HL-60/S4 treated with retinoic acid at 250 ng/mL for 4 days and 3 days (cell line): ENCODE results near the gene YES1.
"Not testable (repeated sequence)": the region's sequence is repeated elsewhere in the genome, so short reads cannot be mapped to it uniquely, and the experiment has no call there.

Source experiments
- in situ Hi-C: fragments of 300-500 bp; cut with MboI; formaldehyde crosslinking; loops from 2 replicates; pipeline ENCODE4 v1.7.0; 2022; ENCODE audit warnings: low sequenced_read_pairs

Gene YES1

DNA sequence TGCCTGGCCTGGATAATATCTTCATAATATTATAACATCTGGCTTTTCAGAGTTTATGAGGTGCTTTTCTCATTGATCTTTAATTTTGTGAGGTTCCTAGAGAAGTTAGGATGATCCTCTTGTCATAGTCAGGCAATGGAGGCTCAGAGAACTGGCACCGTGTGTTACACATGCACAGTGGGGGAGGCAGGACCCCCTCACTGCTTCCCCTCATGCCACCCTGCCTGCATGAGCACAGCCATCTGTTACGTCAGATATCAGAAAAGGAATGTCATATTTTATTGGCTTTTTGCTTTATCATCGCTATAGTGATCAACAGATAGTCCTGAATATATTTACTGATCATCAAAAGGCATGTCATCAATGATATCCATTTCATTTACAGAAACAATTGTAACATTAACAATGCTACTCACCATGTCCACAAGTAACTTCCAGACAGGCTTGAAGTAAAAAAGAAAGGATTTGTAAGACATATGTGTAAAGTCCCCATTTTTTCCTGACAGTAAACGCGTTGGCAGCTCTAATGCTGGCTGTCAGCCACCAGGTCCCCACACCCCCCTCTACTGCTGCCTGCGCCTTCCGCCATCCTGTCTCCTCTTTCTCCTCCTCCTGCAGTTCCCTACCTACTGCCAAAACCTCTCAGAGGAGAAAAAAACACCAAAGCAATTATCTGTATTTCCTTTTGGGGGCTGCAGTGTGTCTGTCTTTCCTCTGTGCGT lies 118.4 kb downstream of the YES1 start:
- in situ Hi-C loops: no loop called here

DNA sequence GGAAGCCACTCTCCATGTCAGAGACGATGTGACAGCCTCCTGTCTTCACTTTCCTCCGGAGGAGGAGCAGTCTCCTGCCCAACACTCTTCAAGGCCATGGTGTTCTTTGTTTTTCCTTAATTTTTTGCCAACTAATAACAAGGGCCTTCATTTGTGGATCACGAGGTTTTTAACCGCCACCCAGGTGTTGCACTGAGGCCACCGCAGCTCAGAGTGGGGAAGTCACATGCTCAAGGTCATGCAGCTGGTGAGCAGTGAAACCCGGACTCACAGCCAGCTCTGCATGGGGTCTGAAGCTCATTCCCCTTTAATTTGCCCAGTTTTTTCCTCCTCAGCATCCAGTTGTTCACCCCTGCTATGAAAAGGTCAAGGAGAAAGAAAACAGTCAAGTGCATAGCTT lies 119.2 kb downstream of the YES1 start:
- in situ Hi-C loops: no loop called here

DNA sequence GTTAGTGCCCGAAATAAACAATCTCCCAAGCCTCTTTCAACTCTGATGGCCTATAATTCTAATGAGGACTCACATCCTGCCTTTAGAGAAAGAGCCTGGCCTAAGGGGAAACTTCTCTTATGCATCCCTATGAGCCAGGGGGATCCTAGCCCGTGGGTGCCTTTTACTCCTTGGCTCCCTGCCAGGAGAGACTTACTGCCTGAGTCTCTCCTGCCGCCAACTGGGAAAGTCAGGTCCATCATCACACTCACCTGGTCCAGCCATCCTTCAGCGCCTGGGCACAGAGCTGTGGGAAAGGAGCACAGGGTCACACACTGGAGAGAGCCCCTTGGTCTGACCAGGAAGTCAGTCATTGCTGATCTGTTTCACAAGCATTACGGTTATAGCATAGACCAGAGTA lies 123.7 kb downstream of the YES1 start:
- in situ Hi-C loops: no loop called here

DNA sequence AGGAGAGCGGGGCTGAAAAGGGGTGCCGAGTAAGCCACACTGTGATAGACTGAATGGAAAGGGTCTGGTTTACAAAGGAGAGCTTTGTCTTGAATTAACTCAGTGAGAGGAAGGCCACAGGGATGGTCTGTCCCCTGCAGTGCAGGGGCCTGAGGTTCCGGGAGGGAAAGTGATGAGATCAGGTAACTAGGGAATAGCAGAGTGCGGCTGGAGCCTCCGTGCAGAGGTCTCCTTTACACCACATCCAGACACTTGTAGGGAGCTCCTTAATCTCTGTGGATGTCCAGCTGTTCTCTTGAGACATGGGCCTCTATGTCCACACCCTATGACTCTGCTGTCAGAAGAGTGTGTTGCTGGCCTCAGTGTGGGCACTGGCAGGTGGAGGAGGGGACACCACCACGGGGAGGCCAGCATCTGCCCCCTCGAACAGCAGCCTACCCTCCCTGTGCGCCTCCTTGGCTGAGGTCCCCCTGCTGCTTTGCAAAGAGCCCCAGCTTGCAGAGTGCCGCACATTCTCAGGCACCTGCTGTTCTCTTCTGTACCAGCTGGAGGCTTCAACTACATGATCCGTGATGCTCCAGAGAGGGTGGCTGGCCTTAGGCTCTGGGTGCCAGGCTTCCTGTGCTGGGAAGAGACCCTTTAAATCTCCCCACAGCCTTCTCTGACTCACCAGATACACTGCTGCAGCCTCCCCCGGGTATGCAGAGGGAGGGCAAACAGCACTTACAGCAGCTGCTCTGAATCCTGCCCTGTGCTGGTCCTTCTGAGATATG lies 125.5 kb downstream of the YES1 start:
- in situ Hi-C loops: no loop called here

DNA sequence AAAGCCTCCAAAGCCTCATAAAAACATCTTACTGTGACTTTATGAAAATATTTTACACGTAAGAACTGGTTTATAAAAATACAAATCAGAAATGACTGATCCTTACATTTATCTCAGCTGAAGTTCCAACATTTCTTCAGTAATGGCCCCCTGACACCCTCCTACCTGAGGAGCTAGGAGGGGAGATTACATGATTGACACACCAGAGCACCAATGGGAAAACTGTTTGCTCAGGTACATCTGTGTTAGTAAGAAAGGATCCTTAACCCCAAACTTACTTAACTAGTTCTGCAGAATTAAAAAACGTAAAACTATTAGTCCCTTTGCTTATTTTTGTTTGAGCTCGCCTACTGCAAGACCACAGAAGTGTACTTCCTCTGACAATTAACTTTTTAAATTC lies 126.6 kb downstream of the YES1 start:
- in situ Hi-C loops: no loop called here

DNA sequence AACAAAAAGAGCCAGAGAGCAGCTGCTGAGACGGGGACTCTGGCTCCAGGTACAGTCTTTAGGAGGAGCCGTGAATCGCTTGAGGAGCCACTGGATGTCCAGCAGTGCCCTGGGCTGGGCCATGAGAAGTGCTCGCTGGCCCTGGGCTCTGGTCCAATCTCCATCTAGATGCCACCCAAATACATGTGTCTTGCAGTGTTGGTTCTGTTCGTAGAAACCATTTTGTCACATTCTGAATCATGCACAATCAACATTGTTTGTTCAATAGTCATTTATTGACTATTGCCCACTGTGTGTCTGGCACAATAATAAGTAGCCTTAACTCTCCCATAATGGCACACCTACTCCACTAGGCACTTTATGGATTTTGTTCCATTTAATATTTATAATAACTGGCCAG lies 128.5 kb downstream of the YES1 start:
- in situ Hi-C loops: no loop called here

DNA sequence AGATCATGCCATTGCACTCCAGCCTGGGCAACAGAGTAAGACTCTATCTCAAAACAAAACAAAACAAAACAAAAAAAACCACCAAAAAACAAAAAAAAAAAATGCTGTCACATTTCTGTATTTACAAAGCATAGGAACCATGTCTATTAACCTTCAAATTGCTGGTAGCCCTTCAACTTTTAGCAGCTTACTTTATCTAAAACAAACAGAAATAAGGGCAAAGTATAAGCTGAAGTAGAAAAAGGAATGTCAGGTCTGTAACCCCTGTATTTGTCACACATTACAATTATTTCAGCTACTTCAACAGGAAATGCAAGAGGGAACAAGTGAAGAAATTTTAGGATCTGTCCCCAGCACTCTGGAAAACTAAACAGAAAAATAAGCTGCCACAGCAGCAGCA lies 129.2 kb downstream of the YES1 start:
- in situ Hi-C loops: no loop called here

DNA sequence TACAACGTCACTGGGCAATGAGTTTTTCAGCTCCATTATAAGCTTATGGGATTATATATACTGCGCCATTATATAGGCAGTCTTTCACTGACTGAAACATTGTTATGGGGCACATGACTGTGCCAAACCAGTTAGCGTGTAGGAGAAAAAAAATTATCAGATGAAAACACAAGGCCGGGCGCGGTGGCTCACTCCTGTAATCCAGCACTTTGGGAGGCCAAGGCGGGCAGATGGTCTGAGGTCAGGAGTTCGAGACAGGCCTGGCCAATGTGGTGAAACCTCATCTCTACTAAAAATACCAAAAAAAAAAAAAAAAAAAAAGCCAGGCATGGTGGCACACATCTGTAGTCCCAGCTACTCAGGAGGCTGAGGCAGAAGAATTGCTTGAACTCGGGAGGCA lies 129.6 kb downstream of the YES1 start:
- in situ Hi-C loops: not testable (repeated sequence)

DNA sequence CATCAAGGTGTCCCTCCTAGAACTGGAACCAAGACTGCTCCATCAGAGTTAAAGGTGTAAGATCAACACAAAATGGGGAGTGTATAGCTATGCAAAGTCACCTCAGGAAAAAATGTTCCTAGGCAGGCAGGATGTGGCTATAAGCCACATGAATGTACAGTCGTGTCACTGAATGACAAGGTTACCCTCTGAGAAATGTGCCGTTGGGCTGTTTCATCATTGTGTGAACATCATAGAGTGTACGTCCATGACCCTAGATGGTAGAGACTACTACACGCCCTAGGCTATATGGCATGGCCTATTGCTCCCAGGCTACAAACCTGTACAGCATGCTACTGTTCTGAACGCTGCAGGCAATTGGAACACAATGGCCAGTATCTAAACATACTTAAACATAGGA lies 130.1 kb downstream of the YES1 start:
- in situ Hi-C loops: no loop called here

DNA sequence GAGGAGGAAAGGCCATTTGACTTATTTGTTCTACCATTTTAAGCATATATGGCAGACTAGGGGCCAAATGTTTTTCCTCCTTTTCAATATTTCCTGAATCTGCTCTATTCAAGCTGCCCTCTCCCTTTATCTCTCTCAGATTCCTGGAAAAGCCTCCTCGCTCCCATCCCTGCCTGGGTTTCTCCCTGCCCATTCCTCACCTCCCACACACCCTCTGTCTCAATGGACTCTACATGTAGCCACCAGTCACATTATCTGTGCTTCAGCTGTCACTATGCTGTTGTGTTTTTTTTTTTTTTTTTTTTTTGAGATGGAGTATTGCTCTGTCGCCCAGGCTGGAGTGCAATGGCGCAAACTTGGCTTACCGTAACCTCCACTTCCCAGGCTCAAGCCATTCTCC lies 131.7 kb downstream of the YES1 start:
- in situ Hi-C loops: no loop called here

DNA sequence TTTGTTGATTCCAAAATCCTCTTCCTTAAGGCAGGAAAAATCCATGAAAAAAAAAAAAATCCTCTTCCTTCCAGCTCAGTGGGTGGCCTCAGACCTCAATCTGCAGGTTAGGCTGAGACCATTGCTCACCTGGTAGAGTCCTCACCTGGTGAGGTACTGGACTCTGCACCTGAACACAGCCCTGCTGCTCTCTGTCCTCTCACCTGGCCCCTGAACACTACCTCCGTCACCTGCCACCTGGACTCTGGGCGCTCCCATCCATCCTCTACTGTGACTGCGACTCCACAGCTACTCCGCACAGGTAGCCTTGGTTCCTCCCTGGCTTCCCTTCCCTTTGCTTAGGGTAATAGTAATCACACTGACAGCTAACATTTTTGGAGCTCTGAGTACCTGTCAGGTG lies 132.5 kb downstream of the YES1 start:
- in situ Hi-C loops: no loop called here

DNA sequence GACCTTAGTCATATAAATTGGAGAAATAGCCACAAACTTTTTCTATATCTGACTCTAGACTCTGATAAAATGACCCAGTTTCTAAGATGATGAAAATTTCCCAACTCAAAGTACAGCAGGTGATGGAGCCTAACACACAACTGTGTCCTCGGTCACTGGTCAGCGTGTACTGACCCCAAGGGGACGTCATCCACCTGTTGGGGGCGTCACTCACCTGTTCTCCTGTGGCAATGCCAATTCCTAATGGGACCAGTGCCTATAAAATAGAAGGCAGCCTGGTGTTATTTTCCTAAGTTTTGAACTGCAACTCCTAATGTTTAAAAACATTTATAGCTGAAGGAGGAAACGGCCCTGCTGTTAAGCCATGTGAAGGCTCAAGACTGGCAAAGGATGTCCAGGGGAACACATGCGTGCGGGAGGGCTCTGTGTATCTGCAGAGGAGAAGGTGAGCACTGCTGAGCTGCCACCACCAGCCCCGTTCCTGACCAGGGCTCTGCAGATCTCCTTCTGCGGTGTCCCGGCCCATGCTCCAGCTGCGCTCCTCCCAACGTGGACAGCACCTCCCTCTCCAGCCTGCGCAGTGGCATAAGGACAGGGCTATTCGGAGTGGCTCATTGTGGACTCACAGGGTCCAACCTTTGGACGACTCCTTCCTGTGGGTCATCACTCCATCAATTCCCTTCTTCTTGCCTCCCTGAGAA lies 133.4 kb downstream of the YES1 start:
- in situ Hi-C loops: no loop called here

DNA sequence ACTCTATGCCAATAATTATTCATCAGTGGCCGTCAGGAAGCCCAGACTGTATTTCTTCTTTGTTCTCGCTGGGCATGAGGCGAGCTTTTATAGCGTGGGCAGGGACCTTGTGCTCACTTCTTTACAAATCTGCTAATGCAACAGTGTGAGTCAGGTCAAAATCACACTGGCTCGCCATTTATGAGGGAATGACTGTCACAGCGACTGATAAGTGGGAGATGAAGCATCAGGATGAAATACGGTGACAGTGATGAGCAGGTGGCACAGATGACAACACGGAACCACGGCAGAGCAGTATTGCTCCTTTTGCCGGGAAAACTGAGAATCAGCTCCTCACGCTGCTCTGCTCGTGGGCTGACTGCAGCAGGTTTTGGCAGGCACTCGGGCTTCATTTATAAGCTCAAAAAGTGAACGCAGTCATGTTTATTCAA lies 134.1 kb downstream of the YES1 start:
- in situ Hi-C loops: no loop called here

DNA sequence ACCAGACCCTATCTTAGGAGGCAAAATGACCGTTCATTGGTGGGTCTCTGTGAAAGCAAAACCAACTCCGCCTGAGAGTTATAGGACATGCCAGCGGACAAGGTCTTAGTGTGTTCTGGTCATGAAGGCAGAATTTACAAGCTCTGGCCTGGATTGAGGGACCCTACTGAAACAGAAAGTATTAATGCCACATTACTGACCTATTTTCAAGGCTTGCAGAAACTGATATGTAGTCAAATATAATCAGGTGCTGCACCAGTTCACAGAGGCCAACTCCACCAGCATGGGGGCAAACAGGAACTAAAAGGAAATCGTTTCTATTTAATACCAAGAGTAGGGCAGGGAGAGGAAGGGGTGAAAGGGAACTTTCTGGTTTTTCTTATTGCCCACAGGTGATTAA lies 134.9 kb downstream of the YES1 start:
- in situ Hi-C loops: no loop called here

DNA sequence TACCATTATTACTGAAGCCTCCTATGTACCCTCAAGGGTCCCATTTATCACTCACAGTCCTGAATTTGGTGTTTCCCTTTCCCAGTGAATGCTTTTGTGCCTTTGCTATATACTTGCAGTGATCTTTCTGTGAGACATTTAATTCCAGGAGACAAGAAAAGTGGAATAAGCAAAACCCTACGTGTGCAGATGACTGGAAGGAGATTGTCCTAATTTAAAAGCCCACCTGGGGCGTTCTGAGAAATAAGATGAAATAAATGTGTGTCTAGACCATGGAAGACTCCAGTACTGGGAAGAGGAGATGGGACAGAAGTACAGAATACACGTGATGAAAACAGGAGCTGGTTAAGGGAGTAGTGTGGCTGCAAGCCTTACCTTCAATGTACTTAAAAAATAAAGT lies 135.3 kb downstream of the YES1 start:
- in situ Hi-C loops: no loop called here

DNA sequence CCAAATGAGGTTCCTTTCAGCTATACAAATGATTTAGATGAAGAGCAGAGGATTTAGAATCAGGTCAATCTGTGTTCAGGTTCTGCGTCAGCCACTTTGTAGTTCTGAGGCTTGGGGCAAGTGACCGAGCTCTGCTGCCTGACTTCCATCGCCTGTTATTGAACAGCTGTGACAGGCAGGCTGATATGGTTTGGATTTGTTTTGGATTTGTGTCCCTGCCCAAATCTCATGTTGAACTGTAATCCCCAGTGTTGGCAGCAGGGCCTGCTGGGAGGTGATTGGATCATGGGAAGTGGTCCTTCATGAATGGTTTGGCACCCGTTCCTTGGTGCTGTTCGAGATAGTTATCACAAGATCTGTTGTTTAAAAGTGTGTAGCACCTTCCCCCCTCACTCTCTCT lies 136.0 kb downstream of the YES1 start:
- in situ Hi-C loops: no loop called here

DNA sequence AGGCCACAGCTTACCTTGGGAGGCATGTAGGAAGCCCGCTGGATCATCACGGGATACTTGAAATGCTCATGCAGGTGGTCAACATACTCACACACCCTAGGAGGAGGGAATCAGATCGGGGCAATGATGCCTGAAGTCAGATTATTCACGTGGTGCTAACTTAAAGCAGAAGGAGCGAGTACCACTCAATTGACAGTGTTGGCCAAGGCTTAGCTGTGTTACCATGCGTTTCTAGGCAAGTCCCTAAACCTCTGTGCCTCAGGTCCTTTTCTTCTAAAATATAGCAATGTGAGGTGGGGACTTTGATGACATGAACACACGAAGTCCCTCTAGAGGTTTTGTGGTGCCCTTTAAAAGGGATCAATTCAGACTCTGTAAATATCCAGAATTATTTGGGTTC lies 136.7 kb downstream of the YES1 start:
- in situ Hi-C loops: no loop called here

DNA sequence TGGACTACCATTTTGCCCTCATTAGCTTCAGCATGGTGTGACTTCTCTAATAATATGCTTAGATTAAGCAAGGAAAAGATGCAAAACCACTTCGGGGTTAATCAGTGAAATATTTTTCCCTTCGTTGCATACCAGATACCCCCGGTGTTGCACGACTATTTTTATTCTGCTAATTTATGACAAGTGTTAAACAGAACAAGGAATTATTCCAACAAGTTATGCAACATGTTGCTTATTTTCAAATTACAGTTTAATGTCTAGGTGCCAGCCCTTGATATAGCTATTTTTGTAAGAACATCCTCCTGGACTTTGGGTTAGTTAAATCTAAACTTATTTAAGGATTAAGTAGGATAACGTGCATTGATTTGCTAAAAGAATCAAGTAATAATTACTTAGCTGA lies 138.3 kb downstream of the YES1 start:
- in situ Hi-C loops: no loop called here

DNA sequence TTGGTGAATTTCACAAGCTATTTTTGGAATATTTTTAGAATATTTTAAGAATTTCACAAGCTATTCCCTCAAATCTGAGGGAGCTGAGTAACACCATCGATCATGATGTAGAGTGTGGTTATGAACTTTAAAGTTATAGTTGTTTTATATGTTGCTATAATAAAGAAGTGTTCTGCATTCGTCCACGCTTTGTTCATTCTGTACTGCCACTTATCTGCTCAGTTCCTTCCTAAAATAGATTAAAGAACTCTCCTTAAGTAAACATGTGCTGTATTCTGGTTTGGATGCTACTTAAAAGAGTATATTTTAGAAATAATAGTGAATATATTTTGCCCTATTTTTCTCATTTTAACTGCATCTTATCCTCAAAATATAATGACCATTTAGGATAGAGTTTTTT lies 138.7 kb downstream of the YES1 start:
- in situ Hi-C loops: no loop called here
